ENCODE results near the gene DOCK10.

DNA sequence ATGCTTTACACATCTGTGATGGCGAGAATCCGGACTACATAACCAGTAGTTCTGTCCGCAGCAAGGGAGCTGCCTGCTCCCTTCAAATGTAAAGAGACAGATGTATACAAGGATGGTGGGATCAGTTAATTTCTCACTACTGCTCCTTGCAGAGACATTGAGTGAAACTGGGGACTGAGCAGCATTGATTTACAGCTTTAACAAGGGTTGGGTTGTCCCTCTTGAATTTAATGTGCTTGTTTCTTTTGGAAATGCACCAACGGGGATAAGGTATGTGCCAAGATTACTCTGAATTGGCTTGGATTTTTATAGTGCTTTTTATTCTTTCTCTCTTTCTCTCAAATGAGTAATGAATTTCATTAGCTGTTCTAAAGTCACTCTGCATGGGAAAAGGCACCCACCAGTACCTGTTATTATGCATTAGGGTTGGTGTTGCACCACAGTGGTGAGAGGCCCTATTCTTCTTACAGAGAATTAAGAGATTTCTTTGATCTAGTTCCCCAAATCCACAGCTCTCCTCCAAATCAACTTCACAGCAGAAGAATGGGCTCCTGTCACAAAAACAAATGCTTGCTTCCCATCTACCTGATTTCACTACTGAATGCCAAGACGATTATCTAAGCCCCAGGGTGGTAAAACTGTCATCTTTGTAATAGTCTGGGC is 107.6 kb downstream of the DOCK10 start:
- TF ChIP-seq CTCF (IDR thresholded peaks at IDR 0.05) (no peak), POLR2AphosphoS5 (IDR thresholded peaks at IDR 0.05) (no peak), POLR2A (IDR thresholded peaks at IDR 0.05) (no peak)

All from suprapubic skin (tissue), 4 donors.